ENCODE results near the gene SLC7A7.

- TF ChIP-seq CTCF (conservative IDR thresholded peaks at IDR 0.05) (no peak), EZH2 (IDR thresholded peaks at IDR 0.05; ENCODE audit: low read depth) (no peak)
Measured at GRCh38 chr14:22740020-22740419, 75.2 kb downstream of the SLC7A7 start.

Measured in PC-9 (cell line).